WTC11 (cell line): Measurements from ENCODE around the gene NKAIN2. TPM values are rescaled to one million over a fixed set of nuclear protein-coding genes. Genes with fewer than 3 reads are reported as not detected.

ENCODE experiments used
- ATAC-seq: fragments of 200-7000 bp; cut with Tn5 transposase; 2 replicates; pipeline ENCODE4 v1.10.0; 2021; ENCODE audit warnings: mild to moderate bottlenecking, moderate library complexity
- CTCF ChIA-PET: fragments of 300-600 bp; sonication (Branson Sonifier 250); formaldehyde crosslinking; loops from one replicate; lab custom pipeline; 2021; ENCODE audit warnings: antibody characterized with exemption; lab: Charles Lee
- POLR2A ChIA-PET: fragments of 350-600 bp; sonication (Branson Sonifier 250); formaldehyde crosslinking; loops from one replicate; lab custom pipeline; 2021; ENCODE audit warnings: antibody characterized with exemption; lab: Charles Lee
- DNase-seq: peaks from one replicate; pipeline ENCODE4 v3.0.0; 2021; ENCODE audit warnings: low spot score
- H3K27ac Mint-ChIP-seq: 2 replicates; pipeline ENCODE4 v1.8.0; 2021; ENCODE audit warnings: mixed read lengths
- H3K27me3 Mint-ChIP-seq: 2 replicates; pipeline ENCODE4 v1.8.0; 2021; ENCODE audit warnings: low read depth, mild to moderate bottlenecking, moderate library complexity, mixed read lengths
- H3K36me3 Mint-ChIP-seq: 2 replicates; pipeline ENCODE4 v1.8.0; 2021; ENCODE audit warnings: mixed read lengths
- H3K4me1 Mint-ChIP-seq: 2 replicates; pipeline ENCODE4 v1.8.0; 2022; ENCODE audit warnings: mixed read lengths
- H3K4me3 Mint-ChIP-seq: 2 replicates; pipeline ENCODE4 v1.8.0; 2021; ENCODE audit warnings: mild to moderate bottlenecking, moderate library complexity, mixed read lengths
- H3K9me3 Mint-ChIP-seq: 2 replicates; pipeline ENCODE4 v1.8.0; 2021; ENCODE audit warnings: mixed read lengths
- ARID4B ChIP-seq: sonication (generic); formaldehyde crosslinking; IDR thresholded peaks from 2 replicates; pipeline ENCODE4 v1.8.0; 2023; ENCODE audit warnings: missing genetic modification reagents, mild to moderate bottlenecking, borderline replicate concordance
- CTCF ChIP-seq: fragments of 200-600 bp; IDR thresholded peaks from 2 replicates; pipeline ENCODE4 v1.8.0; 2022; ENCODE audit warnings: antibody characterized with exemption
- EMX1 ChIP-seq: fragments of 250-450 bp; sonication (Bioruptor Pico); IDR thresholded peaks from 2 replicates; pipeline ENCODE4 v1.8.0; 2021; ENCODE audit warnings: mild to moderate bottlenecking
- ESRRA ChIP-seq: sonication (generic); formaldehyde crosslinking; IDR thresholded peaks from 2 replicates; pipeline ENCODE4 v1.8.1; 2022; ENCODE audit warnings: mild to moderate bottlenecking, missing genetic modification reagents, borderline replicate concordance
- FOXP1 ChIP-seq: sonication (generic); formaldehyde crosslinking; IDR thresholded peaks from 2 replicates; pipeline ENCODE4 v1.8.0; 2022; ENCODE audit warnings: missing genetic modification reagents, mild to moderate bottlenecking, moderate library complexity, borderline replicate concordance
- JUN ChIP-seq: sonication (generic); formaldehyde crosslinking; IDR thresholded peaks from 2 replicates; pipeline ENCODE4 v1.8.0; 2023; ENCODE audit warnings: mild to moderate bottlenecking, missing genetic modification reagents
- KAT7 ChIP-seq: sonication (generic); formaldehyde crosslinking; IDR thresholded peaks from 2 replicates; pipeline ENCODE4 v1.8.1; 2023; ENCODE audit warnings: missing genetic modification reagents, mild to moderate bottlenecking, borderline replicate concordance
- MXD4 ChIP-seq: fragments of 250-450 bp; sonication (Bioruptor Pico); IDR thresholded peaks from 2 replicates; pipeline ENCODE4 v1.8.0; 2021; ENCODE audit warnings: mild to moderate bottlenecking, moderate library complexity, borderline replicate concordance
- NFYB ChIP-seq: sonication (generic); formaldehyde crosslinking; conservative IDR thresholded peaks from 2 replicates; pipeline ENCODE4 v1.8.0; 2022; ENCODE audit warnings: low read depth, missing genetic modification reagents
- NR1H2 ChIP-seq: sonication (generic); formaldehyde crosslinking; IDR thresholded peaks from 2 replicates; pipeline ENCODE4 v1.9.0; 2021; ENCODE audit warnings: mild to moderate bottlenecking, moderate library complexity, missing genetic modification reagents
- PRDM15 ChIP-seq: sonication (generic); formaldehyde crosslinking; IDR thresholded peaks from 2 replicates; pipeline ENCODE4 v1.8.0; 2022; ENCODE audit warnings: missing genetic modification reagents
- RELA ChIP-seq: sonication (generic); formaldehyde crosslinking; IDR thresholded peaks from 2 replicates; pipeline ENCODE4 v1.8.1; 2022; ENCODE audit warnings: missing genetic modification reagents, mild to moderate bottlenecking, borderline replicate concordance
- SOX15 ChIP-seq: fragments of 250-450 bp; sonication (Bioruptor Pico); IDR thresholded peaks from 2 replicates; pipeline ENCODE4 v1.9.0; 2021; ENCODE audit warnings: mild to moderate bottlenecking
- TCF7 ChIP-seq: sonication (generic); formaldehyde crosslinking; IDR thresholded peaks from 2 replicates; pipeline ENCODE4 v1.8.0; 2022; ENCODE audit warnings: mild to moderate bottlenecking, low read depth, missing genetic modification reagents, moderate library complexity
- USF2 ChIP-seq: sonication (generic); formaldehyde crosslinking; IDR thresholded peaks from 2 replicates; pipeline ENCODE4 v1.8.1; 2023; ENCODE audit warnings: mild to moderate bottlenecking, missing genetic modification reagents, moderate library complexity
- ZBTB43 ChIP-seq: sonication (generic); formaldehyde crosslinking; IDR thresholded peaks from 2 replicates; pipeline ENCODE4 v1.8.1; 2023; ENCODE audit warnings: mild to moderate bottlenecking, missing genetic modification reagents
- ZMAT4 ChIP-seq: fragments of 250-450 bp; sonication (Bioruptor Pico); IDR thresholded peaks from 2 replicates; pipeline ENCODE4 v1.9.0; 2021; ENCODE audit warnings: mild to moderate bottlenecking
- ZNF263 ChIP-seq: sonication (generic); formaldehyde crosslinking; IDR thresholded peaks from 2 replicates; pipeline ENCODE4 v1.8.1; 2022; ENCODE audit warnings: low read depth, mild to moderate bottlenecking, moderate library complexity, missing genetic modification reagents
- ZNF396 ChIP-seq: fragments of 250-450 bp; sonication (Bioruptor Pico); IDR thresholded peaks from 2 replicates; pipeline ENCODE4 v1.8.0; 2021; ENCODE audit warnings: mild to moderate bottlenecking, moderate library complexity, borderline replicate concordance
- ZNF416 ChIP-seq: fragments of 250-450 bp; sonication (Bioruptor Pico); IDR thresholded peaks from 2 replicates; pipeline ENCODE4 v1.9.0; 2021; ENCODE audit warnings: mild to moderate bottlenecking, inconsistent platforms
- ZNF423 ChIP-seq: fragments of 250-450 bp; sonication (Bioruptor Pico); IDR thresholded peaks from 2 replicates; pipeline ENCODE4 v2.1.2; 2022; ENCODE audit warnings: mild to moderate bottlenecking, moderate library complexity
- total RNA-seq: library from RNA; stranded (reverse); gene quantifications from 3 replicates; pipeline ENCODE4 v1.2.3, GENCODE V29; 2021

NKAIN2 gene
- total RNA-seq, 1 experiment from 2014 or later: 0.33 TPM

- ATAC-seq: no peak
- CTCF ChIA-PET: interaction anchor here (0.7 to 2.3 kb wide), 5 partner anchors 11 to 586 kb away, joined by 3 to 26 read pairs (median 4); partner anchors contain the start of gene NKAIN2
- POLR2A ChIA-PET: no interaction called here
- no peaks in the 10 kb centered on the region for H3K27me3 Mint-ChIP-seq
- H3K36me3 Mint-ChIP-seq: no peaks in the 10 kb centered on the region
- no peak overlapping the region for H3K27ac Mint-ChIP-seq
- TF ChIP-seq ZNF416: no peak
- no peak for TF ChIP-seq ZBTB43 (CRISPR knock-in tag)
- TF ChIP-seq NFYB (CRISPR knock-in tag): no peak
- TF ChIP-seq ZNF263 (CRISPR knock-in tag): no peak
- TF ChIP-seq USF2 (CRISPR knock-in tag): no peak
- TF ChIP-seq, all 79 proteins: peak for 0
- Mint-ChIP-seq H3K4me3 (no peak overlapping the region), H3K9me3 (peaks cover 7% of the 10 kb centered on the region; the same call in 1 of the 2 replicates), H3K4me1 (peaks cover 22% of the 10 kb centered on the region)
- DNase-seq: no peak
These were observed 163.0 kb downstream of the NKAIN2 start for GRCh38 chr6:123966618-123967017.

- peaks cover 15% of the 10 kb centered on the region for H3K4me1 Mint-ChIP-seq
- no peak overlapping the region for H3K4me3 Mint-ChIP-seq
- ChIA-PET POLR2A (no interaction called here), CTCF (interaction anchor here (1.6 kb wide), 1 partner anchor 165 kb away, joined by 6 read pairs; no protein-coding TSS in a partner anchor)
- no peaks in the 10 kb centered on the region for H3K27me3 Mint-ChIP-seq
- DNase-seq: no peak
- H3K9me3 Mint-ChIP-seq: peaks cover 7% of the 10 kb centered on the region; the same call in 1 of the 2 replicates
- H3K27ac Mint-ChIP-seq: no peak overlapping the region
- no peak for TF ChIP-seq FOXP1 (CRISPR knock-in tag)
- TF ChIP-seq ZNF396 (CRISPR knock-in tag): no peak
- no peak for TF ChIP-seq CTCF
- no peak for TF ChIP-seq SOX15 (CRISPR knock-in tag)
- no peak for TF ChIP-seq ZMAT4 (CRISPR knock-in tag)
- no peak for TF ChIP-seq PRDM15
- TF ChIP-seq TCF7 (CRISPR knock-in tag): no peak
- no peak for TF ChIP-seq MXD4 (CRISPR knock-in tag)
- TF ChIP-seq JUN: no peak
- no peak for TF ChIP-seq RELA
- no peak for TF ChIP-seq NR1H2 (CRISPR knock-in tag)
- no peak for TF ChIP-seq ESRRA
- TF ChIP-seq ZNF423 (CRISPR knock-in tag): no peak
- TF ChIP-seq KAT7 (CRISPR knock-in tag): no peak
- no peak for TF ChIP-seq EMX1
- TF ChIP-seq ARID4B (CRISPR knock-in tag): no peak
- TF ChIP-seq, all 79 proteins: peak for 0
- H3K36me3 Mint-ChIP-seq: no peaks in the 10 kb centered on the region
- no peak for ATAC-seq
These were observed 164.2 kb downstream of the NKAIN2 start for GRCh38 chr6:123967905-123968304.
